SK-N-SH treated with all-trans-retinoic acid at 6 μM for 48 hours (cell line): Measurements from ENCODE around the gene KCNJ9.

Experiments
- CSDC2 ChIP-seq: fragments of 250-450 bp; sonication (Bioruptor Pico); IDR thresholded peaks from 2 replicates; pipeline ENCODE4 v1.5.0; 2020; ENCODE audit warnings: mild to moderate bottlenecking, moderate library complexity
- OSR1 ChIP-seq: fragments of 250-450 bp; sonication (Bioruptor Pico); IDR thresholded peaks from 2 replicates; pipeline ENCODE4 v1.8.0; 2022; ENCODE audit warnings: moderate library complexity, mild to moderate bottlenecking, inconsistent platforms
- TOX ChIP-seq: fragments of 250-450 bp; sonication (Bioruptor Pico); IDR thresholded peaks from 2 replicates; pipeline ENCODE4 v1.8.0; 2021; ENCODE audit warnings: mild to moderate bottlenecking, moderate library complexity, borderline replicate concordance

DNA sequence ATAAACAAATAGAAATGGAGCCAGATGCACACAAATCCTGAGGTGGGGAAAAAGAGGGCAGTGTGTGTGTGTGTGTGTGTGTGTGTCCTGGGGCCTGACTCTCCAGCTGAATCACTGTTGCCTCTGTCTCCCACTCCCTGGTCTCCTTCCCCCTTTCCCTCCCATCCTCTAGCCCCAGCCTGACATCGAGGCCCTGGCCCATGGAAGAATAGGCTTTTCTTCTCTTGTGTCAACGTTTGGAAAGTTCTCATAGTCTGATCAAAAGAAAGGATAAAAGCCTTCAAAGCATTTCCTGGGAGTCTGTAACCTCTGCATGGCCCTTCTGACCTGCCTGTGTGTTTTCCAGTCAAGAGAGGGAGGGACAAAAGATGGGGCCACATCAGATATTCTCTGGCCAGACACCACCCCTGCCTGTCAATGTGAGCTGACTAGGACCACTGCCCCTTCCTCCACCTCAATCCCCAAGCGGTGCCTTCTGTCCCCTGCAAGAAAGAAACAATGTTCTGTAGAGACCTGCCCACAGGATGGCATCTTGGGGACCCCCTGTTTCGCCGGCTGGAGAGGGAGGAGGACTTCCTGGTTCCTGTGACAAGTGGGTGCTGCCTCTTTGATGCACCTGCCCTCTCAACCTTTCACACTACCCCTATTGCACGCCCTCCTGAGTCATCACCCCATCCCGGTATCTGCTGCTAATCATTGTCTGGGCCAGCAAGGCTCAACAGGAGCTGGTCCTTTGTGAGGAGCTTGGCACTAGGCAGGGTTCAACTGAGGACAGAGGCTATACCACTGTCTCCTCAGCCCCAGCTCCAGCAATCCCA is 27.6 kb upstream of the KCNJ9 start:
- no peak for TF ChIP-seq OSR1 (CRISPR knock-in tag)
- TF ChIP-seq CSDC2 (CRISPR knock-in tag): no peak
- no peak for TF ChIP-seq TOX (CRISPR knock-in tag)
